ENCODE data around the gene GNAO1. TPM values are rescaled to one million over a fixed set of nuclear protein-coding genes. Genes with fewer than 3 reads are reported as not detected.

Gene GNAO1
- polyA plus RNA-seq, 1 of the 3 experiments (the other 2 are of a cell fraction) = 0.30 TPM

- H3F3A ChIP-seq (replicated peaks; ENCODE audit: insufficient read depth) = peaks cover 3% of the 10 kb centered on the region
- no peaks in the 10 kb centered on the region for H4K20me1 ChIP-seq (ENCODE audit: insufficient read depth)
- H3K9me3 ChIP-seq = no peaks in the 10 kb centered on the region
- H3K9me2 ChIP-seq = no peaks in the 10 kb centered on the region
- no peaks in the 10 kb centered on the region for H3K4me1 ChIP-seq (ENCODE audit: control insufficient read depth in 1 of 2, insufficient read depth in 2 of 2, low read depth in 1 of 2, low read length in 1 of 2)
- WGBS (ENCODE audit: low lambda C conversion rate) = 77% methylated on average over 5 of the region's 5 CpGs
- ChIA-PET CTCF (interaction anchor here (1.0 to 2.5 kb wide), 4 partner anchors 13 to 44 kb away, joined by 3 to 8 read pairs (median 5); no protein-coding TSS in a partner anchor), POLR2A (no interaction called here)
- no peak for DNase-seq
- H3K4me3 ChIP-seq (ENCODE audit: low read depth in 2 of 2, low read length in 1 of 2) = no peak overlapping the region
- no peak overlapping the region for H3K4me2 ChIP-seq
- H3K27me3 ChIP-seq (ENCODE audit: insufficient read depth) = no peaks in the 10 kb centered on the region
- TF ChIP-seq GABPA (IDR thresholded peaks at IDR 0.05; ENCODE audit: low read depth) = no peak
- no peak for TF ChIP-seq IRF3 (IDR thresholded peaks at IDR 0.05; ENCODE audit: low read depth, low read length)
- no peak for TF ChIP-seq FOXM1 (IDR thresholded peaks at IDR 0.05; ENCODE audit: low read depth)
- TF ChIP-seq JUND (IDR thresholded peaks at IDR 0.05) = no peak
- TF ChIP-seq MAX (IDR thresholded peaks at IDR 0.05; ENCODE audit: low read depth) = no peak
- no peak for TF ChIP-seq RCOR1 (IDR thresholded peaks at IDR 0.05; ENCODE audit: low read length)
- no peak for TF ChIP-seq ELF1 (IDR thresholded peaks at IDR 0.05)
- TF ChIP-seq MEF2A (IDR thresholded peaks at IDR 0.05; ENCODE audit: borderline replicate concordance, low read depth) = no peak
- TF ChIP-seq SMC3 (IDR thresholded peaks at IDR 0.05; ENCODE audit: low read depth, low read length) = no peak
- no peak for TF ChIP-seq EZH2phosphoT487 (IDR thresholded peaks at IDR 0.05; ENCODE audit: borderline replicate concordance, low read depth)
- TF ChIP-seq POLR2AphosphoS5 (IDR thresholded peaks at IDR 0.05; ENCODE audit: low read depth, low read length) = no peak
- no peak for TF ChIP-seq TCF12 (IDR thresholded peaks at IDR 0.05)
- TF ChIP-seq CTCF (IDR thresholded peaks at IDR 0.05) = no peak
- no peak for TF ChIP-seq EP300 (IDR thresholded peaks at IDR 0.05; ENCODE audit: borderline replicate concordance in 1 of 2, low read depth in 1 of 2, low read length in 1 of 2)
- no peak for TF ChIP-seq TEAD4 (IDR thresholded peaks at IDR 0.05; ENCODE audit: borderline replicate concordance, insufficient read depth)
- no peak for TF ChIP-seq USF2 (IDR thresholded peaks at IDR 0.05; ENCODE audit: borderline replicate concordance, low read depth, low read length)
- TF ChIP-seq YY1 (IDR thresholded peaks at IDR 0.05; ENCODE audit: low read depth) = no peak
- peaks cover 51 to 65% of the 10 kb centered on the region in 2 experiments for H3K36me3 ChIP-seq (replicated peaks in 1 of 2; ENCODE audit: control insufficient read depth in 1 of 2, insufficient read depth in 2 of 2, low read length in 1 of 2)
- H3K27ac ChIP-seq (ENCODE audit: low read depth in 2 of 2, low read length in 1 of 2) = no peak overlapping the region
- H2AFZ ChIP-seq (ENCODE audit: low read depth) = no peak overlapping the region
- peaks cover 4% of the 10 kb centered on the region; the same call in 1 of the 2 replicates for H3K79me2 ChIP-seq (ENCODE audit: insufficient read depth)
- H3K9ac ChIP-seq = no peak overlapping the region
Observed at GRCh38 chr16:56400458-56400857, 209.2 kb downstream of the GNAO1 start.
